ENCODE results near the gene MRPS7.

- TF ChIP-seq EZH2 (IDR thresholded peaks at IDR 0.05; ENCODE audit: borderline replicate concordance, low read length) (no peak), CTCF (IDR thresholded peaks at IDR 0.05; ENCODE audit: low read length) (no peak)
Measured at GRCh38 chr17:75225016-75225415, 36.7 kb upstream of the MRPS7 start.

Data from OCI-LY1 (cell line).